AG10803 (cell line): ENCODE data around the gene ECEL1.

Experiments
- DNase-seq: peaks from one replicate; pipeline ENCODE4 v3.0.0; 2010; ENCODE audit warnings: low read depth
- H3K4me3 ChIP-seq: 2 replicates; pipeline ENCODE4 v1.5.1; 2011; ENCODE audit warnings: mild to moderate bottlenecking, low read length, control low read depth
- CTCF ChIP-seq: conservative IDR thresholded peaks from 2 replicates; pipeline ENCODE4 v1.5.1; 2011; ENCODE audit warnings: mild to moderate bottlenecking, low read length, control low read depth, inconsistent platforms

ECEL1 gene

GRCh38 chr2:232491139-232491780 lies 3.6 kb upstream of the ECEL1 start:
- TF ChIP-seq CTCF: no peak
- DNase-seq: no peak
- no peak overlapping the region for H3K4me3 ChIP-seq

- no peak overlapping the region for H3K4me3 ChIP-seq
- no peak for TF ChIP-seq CTCF
- no peak for DNase-seq
These were observed 2.8 kb upstream of the ECEL1 start for GRCh38 chr2:232490221-232491138.

GRCh38 chr2:232489516-232490220 lies 2.0 kb upstream of the ECEL1 start:
- no peak for DNase-seq
- no peak for TF ChIP-seq CTCF

GRCh38 chr2:232488721-232489300 lies 1.2 kb upstream of the ECEL1 start:
- H3K4me3 ChIP-seq: no peak overlapping the region
- TF ChIP-seq CTCF: no peak
- DNase-seq: no peak

More at GRCh38 chr2:232489516-232490220, 2.0 kb upstream of the ECEL1 start:
- H3K4me3 ChIP-seq: no peak overlapping the region

- TF ChIP-seq CTCF: no peak
- no peak for DNase-seq
- no peak overlapping the region for H3K4me3 ChIP-seq
These were observed 570 bp upstream of the ECEL1 start for GRCh38 chr2:232488097-232488711.

GRCh38 chr2:232486558-232487384 lies 863 bp downstream of the ECEL1 start:
- no peak overlapping the region for H3K4me3 ChIP-seq
- no peak for TF ChIP-seq CTCF
- no peak for DNase-seq
